WTC11 (cell line): ENCODE measurements around the gene POLD1. TPM values are rescaled to one million over a fixed set of nuclear protein-coding genes. Genes with fewer than 3 reads are reported as not detected.

Source experiments
- ATAC-seq: fragments of 200-7000 bp; cut with Tn5 transposase; 2 replicates; pipeline ENCODE4 v1.10.0; 2021; ENCODE audit warnings: mild to moderate bottlenecking, moderate library complexity
- CTCF ChIA-PET: fragments of 300-600 bp; sonication (Branson Sonifier 250); formaldehyde crosslinking; loops from one replicate; lab custom pipeline; 2021; ENCODE audit warnings: antibody characterized with exemption; lab: Charles Lee
- POLR2A ChIA-PET: fragments of 350-600 bp; sonication (Branson Sonifier 250); formaldehyde crosslinking; loops from one replicate; lab custom pipeline; 2021; ENCODE audit warnings: antibody characterized with exemption; lab: Charles Lee
- DNase-seq: peaks from one replicate; pipeline ENCODE4 v3.0.0; 2021; ENCODE audit warnings: low spot score
- H3K27ac Mint-ChIP-seq: 2 replicates; pipeline ENCODE4 v1.8.0; 2021; ENCODE audit warnings: mixed read lengths
- H3K27me3 Mint-ChIP-seq: 2 replicates; pipeline ENCODE4 v1.8.0; 2021; ENCODE audit warnings: low read depth, mild to moderate bottlenecking, moderate library complexity, mixed read lengths
- H3K36me3 Mint-ChIP-seq: 2 replicates; pipeline ENCODE4 v1.8.0; 2021; ENCODE audit warnings: mixed read lengths
- H3K4me1 Mint-ChIP-seq: 2 replicates; pipeline ENCODE4 v1.8.0; 2022; ENCODE audit warnings: mixed read lengths
- H3K4me3 Mint-ChIP-seq: 2 replicates; pipeline ENCODE4 v1.8.0; 2021; ENCODE audit warnings: mild to moderate bottlenecking, moderate library complexity, mixed read lengths
- H3K9me3 Mint-ChIP-seq: 2 replicates; pipeline ENCODE4 v1.8.0; 2021; ENCODE audit warnings: mixed read lengths
- CREM ChIP-seq: sonication (generic); formaldehyde crosslinking; IDR thresholded peaks from 2 replicates; pipeline ENCODE4 v1.8.1; 2022; ENCODE audit warnings: mild to moderate bottlenecking, missing genetic modification reagents, moderate library complexity
- GTF2I ChIP-seq: fragments of 250-450 bp; sonication (Bioruptor Pico); conservative IDR thresholded peaks from 2 replicates; pipeline ENCODE4 v1.4.0; 2021; ENCODE audit warnings: mild to moderate bottlenecking
- RELA ChIP-seq: sonication (generic); formaldehyde crosslinking; IDR thresholded peaks from 2 replicates; pipeline ENCODE4 v1.8.1; 2022; ENCODE audit warnings: missing genetic modification reagents, mild to moderate bottlenecking, borderline replicate concordance
- SOX15 ChIP-seq: fragments of 250-450 bp; sonication (Bioruptor Pico); IDR thresholded peaks from 2 replicates; pipeline ENCODE4 v1.9.0; 2021; ENCODE audit warnings: mild to moderate bottlenecking
- SP1 ChIP-seq: sonication (generic); formaldehyde crosslinking; conservative IDR thresholded peaks from 2 replicates; pipeline ENCODE4 v1.8.1; 2022; ENCODE audit warnings: missing genetic modification reagents
- TCF7 ChIP-seq: sonication (generic); formaldehyde crosslinking; IDR thresholded peaks from 2 replicates; pipeline ENCODE4 v1.8.0; 2022; ENCODE audit warnings: mild to moderate bottlenecking, low read depth, missing genetic modification reagents, moderate library complexity
- ZBTB21 ChIP-seq: sonication (generic); formaldehyde crosslinking; IDR thresholded peaks from 2 replicates; pipeline ENCODE4 v1.8.1; 2023; ENCODE audit warnings: mild to moderate bottlenecking, missing genetic modification reagents, borderline replicate concordance
- ZNF121 ChIP-seq: sonication (generic); formaldehyde crosslinking; IDR thresholded peaks from 2 replicates; pipeline ENCODE4 v1.8.0; 2023; ENCODE audit warnings: missing genetic modification reagents
- ZNF416 ChIP-seq: fragments of 250-450 bp; sonication (Bioruptor Pico); IDR thresholded peaks from 2 replicates; pipeline ENCODE4 v1.9.0; 2021; ENCODE audit warnings: mild to moderate bottlenecking, inconsistent platforms
- total RNA-seq: library from RNA; stranded (reverse); gene quantifications from 3 replicates; pipeline ENCODE4 v1.2.3, GENCODE V29; 2021
- TF ChIP-seq, protein P1 (sequence below): sonication (generic); formaldehyde crosslinking; IDR thresholded peaks from 2 replicates; pipeline ENCODE4 v1.8.1; 2022; ENCODE audit warnings: low read depth, missing genetic modification reagents, borderline replicate concordance
- TF ChIP-seq, protein P2 (sequence below): sonication (generic); formaldehyde crosslinking; IDR thresholded peaks from 2 replicates; pipeline ENCODE4 v1.8.1; 2022; ENCODE audit warnings: low read depth, mild to moderate bottlenecking, moderate library complexity, missing genetic modification reagents, borderline replicate concordance
- TF ChIP-seq, protein P3 (sequence below): fragments of 200-600 bp; IDR thresholded peaks from 2 replicates; pipeline ENCODE4 v1.8.0; 2022; ENCODE audit warnings: antibody characterized with exemption
- TF ChIP-seq, protein P4 (sequence below): sonication (generic); formaldehyde crosslinking; conservative IDR thresholded peaks from 2 replicates; pipeline ENCODE4 v1.8.1; 2022; ENCODE audit warnings: mild to moderate bottlenecking, missing genetic modification reagents
- TF ChIP-seq, protein P5 (sequence below): fragments of 250-450 bp; sonication (Bioruptor Pico); IDR thresholded peaks from 2 replicates; pipeline ENCODE4 v1.9.0; 2021; ENCODE audit warnings: mild to moderate bottlenecking, borderline replicate concordance

Gene POLD1
- total RNA-seq, 1 experiment from 2014 or later, result 163 TPM

DNA sequence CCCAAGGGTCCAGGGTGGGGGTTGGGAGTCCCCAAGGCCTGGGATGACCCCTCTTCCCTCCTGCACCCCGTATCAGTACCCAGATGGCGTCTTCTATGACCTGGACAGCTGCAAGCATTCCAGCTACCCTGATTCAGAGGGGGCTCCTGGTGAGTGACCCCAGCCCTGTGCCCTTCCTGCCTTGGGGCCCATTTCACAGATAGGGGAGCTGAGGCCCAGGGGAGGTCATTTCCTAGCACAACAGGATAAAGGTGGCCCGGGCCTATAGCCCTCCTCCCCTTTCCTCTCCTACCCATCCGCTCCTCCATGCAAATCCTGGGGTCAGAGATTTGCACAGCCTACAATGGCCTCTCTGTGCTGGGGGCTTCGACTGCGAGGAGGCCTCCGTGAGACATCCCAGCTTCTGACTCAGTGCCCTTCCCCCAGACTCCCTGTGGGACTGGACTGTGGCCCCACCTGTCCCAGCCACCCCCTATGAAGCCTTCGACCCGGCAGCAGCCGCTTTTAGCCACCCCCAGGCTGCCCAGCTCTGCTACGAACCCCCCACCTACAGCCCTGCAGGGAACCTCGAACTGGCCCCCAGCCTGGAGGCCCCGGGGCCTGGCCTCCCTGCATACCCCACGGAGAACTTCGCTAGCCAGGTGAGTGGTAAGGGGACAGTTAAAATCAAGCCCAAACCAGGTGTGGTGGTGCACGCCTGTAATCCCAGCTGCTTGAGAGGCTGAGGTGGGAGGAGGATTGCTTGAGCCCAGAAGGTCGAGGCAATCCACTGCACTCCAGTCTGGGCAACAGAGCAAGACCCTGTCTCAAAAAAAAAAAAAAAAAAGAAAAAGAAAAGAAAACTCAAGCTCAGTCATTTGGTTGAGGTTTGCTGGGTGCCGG, 38.5 kb downstream of the POLD1 start:
- ChIA-PET CTCF (no interaction called here), POLR2A (no interaction called here)
- no peaks in the 10 kb centered on the region for H3K27me3 Mint-ChIP-seq
- H3K27ac Mint-ChIP-seq, result no peak overlapping the region
- peaks cover 18% of the 10 kb centered on the region for H3K4me1 Mint-ChIP-seq
- no peaks in the 10 kb centered on the region for H3K9me3 Mint-ChIP-seq
- H3K36me3 Mint-ChIP-seq, result peaks cover 4% of the 10 kb centered on the region; the same call in 1 of the 2 replicates
- H3K4me3 Mint-ChIP-seq, result no peak overlapping the region
- DNase-seq (no peak), ATAC-seq (no peak)
- TF ChIP-seq, protein P1, sequence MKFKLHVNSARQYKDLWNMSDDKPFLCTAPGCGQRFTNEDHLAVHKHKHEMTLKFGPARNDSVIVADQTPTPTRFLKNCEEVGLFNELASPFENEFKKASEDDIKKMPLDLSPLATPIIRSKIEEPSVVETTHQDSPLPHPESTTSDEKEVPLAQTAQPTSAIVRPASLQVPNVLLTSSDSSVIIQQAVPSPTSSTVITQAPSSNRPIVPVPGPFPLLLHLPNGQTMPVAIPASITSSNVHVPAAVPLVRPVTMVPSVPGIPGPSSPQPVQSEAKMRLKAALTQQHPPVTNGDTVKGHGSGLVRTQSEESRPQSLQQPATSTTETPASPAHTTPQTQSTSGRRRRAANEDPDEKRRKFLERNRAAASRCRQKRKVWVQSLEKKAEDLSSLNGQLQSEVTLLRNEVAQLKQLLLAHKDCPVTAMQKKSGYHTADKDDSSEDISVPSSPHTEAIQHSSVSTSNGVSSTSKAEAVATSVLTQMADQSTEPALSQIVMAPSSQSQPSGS (CRISPR knock-in tag), result no peak
- TF ChIP-seq, protein P2, sequence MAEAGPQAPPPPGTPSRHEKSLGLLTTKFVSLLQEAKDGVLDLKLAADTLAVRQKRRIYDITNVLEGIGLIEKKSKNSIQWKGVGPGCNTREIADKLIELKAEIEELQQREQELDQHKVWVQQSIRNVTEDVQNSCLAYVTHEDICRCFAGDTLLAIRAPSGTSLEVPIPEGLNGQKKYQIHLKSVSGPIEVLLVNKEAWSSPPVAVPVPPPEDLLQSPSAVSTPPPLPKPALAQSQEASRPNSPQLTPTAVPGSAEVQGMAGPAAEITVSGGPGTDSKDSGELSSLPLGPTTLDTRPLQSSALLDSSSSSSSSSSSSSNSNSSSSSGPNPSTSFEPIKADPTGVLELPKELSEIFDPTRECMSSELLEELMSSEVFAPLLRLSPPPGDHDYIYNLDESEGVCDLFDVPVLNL (CRISPR knock-in tag), result no peak
- TF ChIP-seq SOX15 (no peak), TCF7 (CRISPR knock-in tag) (no peak), ZNF121 (CRISPR knock-in tag) (peak; percentile 41; the same call in 1 of the 2 replicates), ZNF416 (CRISPR knock-in tag) (no peak), CREM (CRISPR knock-in tag) (no peak)

DNA sequence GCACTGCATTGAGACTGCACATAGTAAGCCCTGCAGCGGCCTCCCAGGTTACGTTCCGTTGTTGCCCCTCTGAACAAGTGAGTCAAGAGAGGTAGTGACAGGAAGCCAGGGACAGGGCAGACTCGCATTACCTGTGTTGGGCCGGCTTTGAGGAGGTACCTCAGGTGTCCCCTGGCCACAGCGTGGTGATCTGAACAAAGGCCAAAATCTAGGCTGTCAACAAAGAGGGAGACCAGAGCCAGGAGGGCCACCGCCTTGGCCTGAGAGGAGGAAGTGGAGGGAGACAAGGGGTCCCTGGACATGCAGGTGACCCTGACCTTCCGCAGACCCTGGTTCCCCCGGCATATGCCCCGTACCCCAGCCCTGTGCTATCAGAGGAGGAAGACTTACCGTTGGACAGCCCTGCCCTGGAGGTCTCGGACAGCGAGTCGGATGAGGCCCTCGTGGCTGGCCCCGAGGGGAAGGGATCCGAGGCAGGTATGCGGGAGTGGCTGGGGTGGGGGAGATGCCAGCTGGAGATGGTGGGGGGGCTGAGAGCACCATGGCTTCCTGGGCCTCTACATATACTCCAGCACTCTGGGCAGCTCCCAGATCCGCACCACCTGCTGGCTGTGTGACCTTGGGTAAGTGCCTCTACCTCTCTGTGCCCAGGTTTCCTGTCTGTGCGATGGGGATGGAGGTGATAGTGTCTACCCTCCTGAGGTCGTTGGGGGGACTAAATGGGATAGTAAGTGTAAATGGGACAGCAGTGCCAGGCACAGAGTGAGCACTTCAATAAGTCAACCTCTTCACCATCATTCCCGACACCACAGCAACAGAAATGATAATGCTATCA, 39.3 kb downstream of the POLD1 start:
- ATAC-seq (no peak), DNase-seq (no peak)
- H3K4me1 Mint-ChIP-seq, result peaks cover 14% of the 10 kb centered on the region
- H3K36me3 Mint-ChIP-seq, result peaks cover 4% of the 10 kb centered on the region; the same call in 1 of the 2 replicates
- TF ChIP-seq ZBTB21, result no peak
- TF ChIP-seq, protein P3, sequence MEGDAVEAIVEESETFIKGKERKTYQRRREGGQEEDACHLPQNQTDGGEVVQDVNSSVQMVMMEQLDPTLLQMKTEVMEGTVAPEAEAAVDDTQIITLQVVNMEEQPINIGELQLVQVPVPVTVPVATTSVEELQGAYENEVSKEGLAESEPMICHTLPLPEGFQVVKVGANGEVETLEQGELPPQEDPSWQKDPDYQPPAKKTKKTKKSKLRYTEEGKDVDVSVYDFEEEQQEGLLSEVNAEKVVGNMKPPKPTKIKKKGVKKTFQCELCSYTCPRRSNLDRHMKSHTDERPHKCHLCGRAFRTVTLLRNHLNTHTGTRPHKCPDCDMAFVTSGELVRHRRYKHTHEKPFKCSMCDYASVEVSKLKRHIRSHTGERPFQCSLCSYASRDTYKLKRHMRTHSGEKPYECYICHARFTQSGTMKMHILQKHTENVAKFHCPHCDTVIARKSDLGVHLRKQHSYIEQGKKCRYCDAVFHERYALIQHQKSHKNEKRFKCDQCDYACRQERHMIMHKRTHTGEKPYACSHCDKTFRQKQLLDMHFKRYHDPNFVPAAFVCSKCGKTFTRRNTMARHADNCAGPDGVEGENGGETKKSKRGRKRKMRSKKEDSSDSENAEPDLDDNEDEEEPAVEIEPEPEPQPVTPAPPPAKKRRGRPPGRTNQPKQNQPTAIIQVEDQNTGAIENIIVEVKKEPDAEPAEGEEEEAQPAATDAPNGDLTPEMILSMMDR, result no peak
- TF ChIP-seq SOX15, result no peak
- TF ChIP-seq, protein P4, sequence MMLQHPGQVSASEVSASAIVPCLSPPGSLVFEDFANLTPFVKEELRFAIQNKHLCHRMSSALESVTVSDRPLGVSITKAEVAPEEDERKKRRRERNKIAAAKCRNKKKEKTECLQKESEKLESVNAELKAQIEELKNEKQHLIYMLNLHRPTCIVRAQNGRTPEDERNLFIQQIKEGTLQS (CRISPR knock-in tag), result no peak
- TF ChIP-seq SP1, result no peak
- no peak for TF ChIP-seq RELA (CRISPR knock-in tag)
- TF ChIP-seq, protein P5, sequence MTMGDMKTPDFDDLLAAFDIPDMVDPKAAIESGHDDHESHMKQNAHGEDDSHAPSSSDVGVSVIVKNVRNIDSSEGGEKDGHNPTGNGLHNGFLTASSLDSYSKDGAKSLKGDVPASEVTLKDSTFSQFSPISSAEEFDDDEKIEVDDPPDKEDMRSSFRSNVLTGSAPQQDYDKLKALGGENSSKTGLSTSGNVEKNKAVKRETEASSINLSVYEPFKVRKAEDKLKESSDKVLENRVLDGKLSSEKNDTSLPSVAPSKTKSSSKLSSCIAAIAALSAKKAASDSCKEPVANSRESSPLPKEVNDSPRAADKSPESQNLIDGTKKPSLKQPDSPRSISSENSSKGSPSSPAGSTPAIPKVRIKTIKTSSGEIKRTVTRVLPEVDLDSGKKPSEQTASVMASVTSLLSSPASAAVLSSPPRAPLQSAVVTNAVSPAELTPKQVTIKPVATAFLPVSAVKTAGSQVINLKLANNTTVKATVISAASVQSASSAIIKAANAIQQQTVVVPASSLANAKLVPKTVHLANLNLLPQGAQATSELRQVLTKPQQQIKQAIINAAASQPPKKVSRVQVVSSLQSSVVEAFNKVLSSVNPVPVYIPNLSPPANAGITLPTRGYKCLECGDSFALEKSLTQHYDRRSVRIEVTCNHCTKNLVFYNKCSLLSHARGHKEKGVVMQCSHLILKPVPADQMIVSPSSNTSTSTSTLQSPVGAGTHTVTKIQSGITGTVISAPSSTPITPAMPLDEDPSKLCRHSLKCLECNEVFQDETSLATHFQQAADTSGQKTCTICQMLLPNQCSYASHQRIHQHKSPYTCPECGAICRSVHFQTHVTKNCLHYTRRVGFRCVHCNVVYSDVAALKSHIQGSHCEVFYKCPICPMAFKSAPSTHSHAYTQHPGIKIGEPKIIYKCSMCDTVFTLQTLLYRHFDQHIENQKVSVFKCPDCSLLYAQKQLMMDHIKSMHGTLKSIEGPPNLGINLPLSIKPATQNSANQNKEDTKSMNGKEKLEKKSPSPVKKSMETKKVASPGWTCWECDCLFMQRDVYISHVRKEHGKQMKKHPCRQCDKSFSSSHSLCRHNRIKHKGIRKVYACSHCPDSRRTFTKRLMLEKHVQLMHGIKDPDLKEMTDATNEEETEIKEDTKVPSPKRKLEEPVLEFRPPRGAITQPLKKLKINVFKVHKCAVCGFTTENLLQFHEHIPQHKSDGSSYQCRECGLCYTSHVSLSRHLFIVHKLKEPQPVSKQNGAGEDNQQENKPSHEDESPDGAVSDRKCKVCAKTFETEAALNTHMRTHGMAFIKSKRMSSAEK (CRISPR knock-in tag), result no peak
- TF ChIP-seq GTF2I, result no peak
- H3K27me3 Mint-ChIP-seq, result peaks cover 5% of the 10 kb centered on the region; the same call in 1 of the 2 replicates
- ChIA-PET POLR2A (no interaction called here), CTCF (interaction anchor here (0.6 to 1.2 kb wide), 2 partner anchors 8 to 185 kb away, joined by 3 read pairs; no protein-coding TSS in a partner anchor)
- no peak overlapping the region for H3K4me3 Mint-ChIP-seq
- H3K9me3 Mint-ChIP-seq, result no peaks in the 10 kb centered on the region
- no peak overlapping the region; the same call in 1 of the 2 replicates for H3K27ac Mint-ChIP-seq
